Keratinocyte (primary cell): ENCODE results near the gene IFITM10.

Experiments used
- CTCF ChIP-seq, 3 experiments: IDR thresholded peaks in 1 of 3; conservative IDR thresholded peaks in 1 of 3; optimal IDR thresholded peaks in 1 of 3; 2 replicates in 2 of 3; 3 replicates in 1 of 3; pipeline versions ENCODE3 to v1.5.1; 2011; ENCODE audit warnings: low read length in 3 of 3, mild to moderate bottlenecking in 3 of 3, moderate library complexity in 2 of 3, control low read depth in 1 of 3, inconsistent platforms in 1 of 3; ENCODE audit not compliant: insufficient read depth in 2 of 3; ENCODE audit errors: extremely low read depth in 1 of 3
- EZH2 ChIP-seq: IDR thresholded peaks from one replicate; pipeline ENCODE4 v1.6.1; 2012; ENCODE audit warnings: inconsistent platforms, mild to moderate bottlenecking, low read length, moderate library complexity

DNA sequence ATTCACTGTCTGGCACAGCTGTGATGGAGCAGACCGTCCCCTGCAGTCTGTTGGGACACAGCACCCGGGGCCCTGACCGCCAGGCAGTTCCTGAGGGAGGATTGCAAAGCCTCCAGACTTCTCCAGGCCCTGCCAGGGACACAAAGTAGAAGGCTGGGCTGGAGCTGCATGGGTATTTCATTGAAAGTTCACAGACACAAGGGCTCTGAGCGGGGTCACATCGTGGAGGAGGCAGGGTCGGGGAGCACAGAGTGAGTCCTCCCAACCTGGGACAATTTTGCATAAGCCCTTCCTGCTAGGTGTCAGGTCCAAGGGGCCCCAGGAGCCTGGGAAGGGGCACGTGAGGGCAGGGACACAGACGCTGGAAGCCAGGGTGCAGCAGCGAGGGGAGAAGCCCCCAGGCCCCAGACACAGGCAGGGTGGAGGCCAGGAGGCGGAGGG lies 15.7 kb downstream of the IFITM10 start:
- TF ChIP-seq CTCF (optimal IDR thresholded peaks at IDR 0.05 in 1 of 3, IDR thresholded peaks at IDR 0.05 in 1 of 3, conservative IDR thresholded peaks at IDR 0.05 in 1 of 3; ENCODE audit: extremely low read depth in 1 of 3, insufficient read depth in 2 of 3, low read length in 3 of 3) (no peak), EZH2 (no peak)
